ENCODE measurements around the gene RORB.
"Not testable (repeated sequence)": the region's sequence is repeated elsewhere in the genome, so short reads cannot be mapped to it uniquely, and the experiment has no call there.

The RORB gene

GRCh38 chr9:74528207-74528606 lies 31.1 kb downstream of the RORB start:
- Histone ChIP-seq H3K79me2 (ENCODE audit: control insufficient read depth, insufficient read depth, low read length) (no peaks in the 10 kb centered on the region), H3K9ac (ENCODE audit: low read length) (no peak overlapping the region), H3K79me1 (ENCODE audit: low read length) (no peaks in the 10 kb centered on the region), H4K5ac (ENCODE audit: low read length) (no peak overlapping the region), H3K27me3 (ENCODE audit: insufficient read depth, low read length, poor library complexity) (no peaks in the 10 kb centered on the region), H3K4ac (ENCODE audit: low read depth, low read length) (no peak overlapping the region), H3K4me1 (ENCODE audit: control insufficient read depth, low read depth, low read length) (peaks cover 2% of the 10 kb centered on the region), H2BK120ac (ENCODE audit: low read depth, low read length) (no peak overlapping the region), H2AK5ac (ENCODE audit: low read length) (no peak overlapping the region), H3K36me3 (ENCODE audit: control insufficient read depth, insufficient read depth, low read length) (no peaks in the 10 kb centered on the region), H3K4me3 (ENCODE audit: low read length) (no peak overlapping the region), H3K18ac (ENCODE audit: low read length) (no peak overlapping the region), H2BK15ac (replicated peaks; ENCODE audit: low read depth) (no peak overlapping the region), H4K8ac (ENCODE audit: low read depth, low read length) (no peak overlapping the region), H3K27ac (ENCODE audit: low read depth, low read length) (no peak overlapping the region), H2BK5ac (ENCODE audit: low read length) (no peak overlapping the region), H3K4me2 (ENCODE audit: low read length) (no peak overlapping the region), H3K23ac (ENCODE audit: low read length) (no peak overlapping the region), H3K56ac (ENCODE audit: low read length) (no peak overlapping the region)
- no peak for DNase-seq
- no CpG with 5 or more reads among the region's 6 CpGs for WGBS (ENCODE audit: extremely low coverage, insufficient coverage, low lambda C conversion rate)

DNA sequence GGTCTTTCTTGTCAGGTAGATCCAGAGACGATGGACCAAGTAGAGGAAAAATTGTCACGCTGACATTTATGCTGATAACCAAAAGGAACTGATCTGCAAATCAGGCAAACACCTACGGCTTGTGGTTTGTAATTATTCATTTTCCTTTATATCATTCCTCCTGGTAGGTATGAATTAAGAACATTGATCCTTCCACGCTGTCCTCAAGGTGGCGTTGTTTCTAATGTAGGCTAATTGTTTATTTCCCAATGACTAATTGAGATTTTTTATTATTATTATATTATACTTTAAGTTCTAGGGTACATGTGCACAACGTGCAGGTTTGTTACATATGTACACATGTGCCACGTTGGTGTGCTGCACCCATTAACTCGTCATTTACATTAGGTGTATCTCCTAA lies 33.3 kb downstream of the RORB start:
- not testable (repeated sequence) for H3K27ac ChIP-seq (ENCODE audit: low read depth, low read length); H3K4me1 ChIP-seq (ENCODE audit: control insufficient read depth, low read depth, low read length); H3K4me2 ChIP-seq (ENCODE audit: low read length); H2BK5ac ChIP-seq (ENCODE audit: low read length); DNase-seq; H3K9ac ChIP-seq (ENCODE audit: low read length); H2BK15ac ChIP-seq (replicated peaks; ENCODE audit: low read depth); H3K56ac ChIP-seq (ENCODE audit: low read length); H2BK120ac ChIP-seq (ENCODE audit: low read depth, low read length); H3K79me2 ChIP-seq (ENCODE audit: control insufficient read depth, insufficient read depth, low read length); H3K4me3 ChIP-seq (ENCODE audit: low read length); H4K8ac ChIP-seq (ENCODE audit: low read depth, low read length); H3K79me1 ChIP-seq (ENCODE audit: low read length); H3K18ac ChIP-seq (ENCODE audit: low read length); H3K23ac ChIP-seq (ENCODE audit: low read length); H3K4ac ChIP-seq (ENCODE audit: low read depth, low read length); H2AK5ac ChIP-seq (ENCODE audit: low read length); H3K36me3 ChIP-seq (ENCODE audit: control insufficient read depth, insufficient read depth, low read length); H3K27me3 ChIP-seq (ENCODE audit: insufficient read depth, low read length, poor library complexity); H4K5ac ChIP-seq (ENCODE audit: low read length)
- no CpG with 5 or more reads among the region's 8 CpGs for WGBS (ENCODE audit: extremely low coverage, insufficient coverage, low lambda C conversion rate)

GRCh38 chr9:74533253-74533652 lies 36.1 kb downstream of the RORB start:
- no peak overlapping the region for H3K27ac ChIP-seq (ENCODE audit: low read depth, low read length)
- no peak overlapping the region for H4K8ac ChIP-seq (ENCODE audit: low read depth, low read length)
- no peak overlapping the region for H3K23ac ChIP-seq (ENCODE audit: low read length)
- no peak overlapping the region for H2BK5ac ChIP-seq (ENCODE audit: low read length)
- no peaks in the 10 kb centered on the region for H3K4me1 ChIP-seq (ENCODE audit: control insufficient read depth, low read depth, low read length)
- no peaks in the 10 kb centered on the region for H3K27me3 ChIP-seq (ENCODE audit: insufficient read depth, low read length, poor library complexity)
- H2BK15ac ChIP-seq (replicated peaks; ENCODE audit: low read depth) = no peak overlapping the region
- no peak overlapping the region for H3K4me3 ChIP-seq (ENCODE audit: low read length)
- no peak overlapping the region for H3K18ac ChIP-seq (ENCODE audit: low read length)
- H4K5ac ChIP-seq (ENCODE audit: low read length) = no peak overlapping the region
- H3K36me3 ChIP-seq (ENCODE audit: control insufficient read depth, insufficient read depth, low read length) = no peaks in the 10 kb centered on the region
- DNase-seq = no peak
- H3K9ac ChIP-seq (ENCODE audit: low read length) = no peak overlapping the region
- WGBS (ENCODE audit: extremely low coverage, insufficient coverage, low lambda C conversion rate) = no CpG with 5 or more reads among the region's 1 CpG
- no peaks in the 10 kb centered on the region for H3K79me2 ChIP-seq (ENCODE audit: control insufficient read depth, insufficient read depth, low read length)
- no peak overlapping the region for H2AK5ac ChIP-seq (ENCODE audit: low read length)
- no peak overlapping the region for H3K56ac ChIP-seq (ENCODE audit: low read length)
- H3K79me1 ChIP-seq (ENCODE audit: low read length) = no peaks in the 10 kb centered on the region
- H2BK120ac ChIP-seq (ENCODE audit: low read depth, low read length) = no peak overlapping the region
- H3K4me2 ChIP-seq (ENCODE audit: low read length) = no peak overlapping the region
- no peak overlapping the region for H3K4ac ChIP-seq (ENCODE audit: low read depth, low read length)

- Histone ChIP-seq H3K4me3 (ENCODE audit: low read length) (no peak overlapping the region), H2BK5ac (ENCODE audit: low read length) (no peak overlapping the region), H3K36me3 (ENCODE audit: control insufficient read depth, insufficient read depth, low read length) (no peaks in the 10 kb centered on the region), H2BK15ac (replicated peaks; ENCODE audit: low read depth) (no peak overlapping the region), H3K27ac (ENCODE audit: low read depth, low read length) (no peak overlapping the region), H3K4me1 (ENCODE audit: control insufficient read depth, low read depth, low read length) (no peaks in the 10 kb centered on the region), H3K56ac (ENCODE audit: low read length) (no peak overlapping the region), H3K18ac (ENCODE audit: low read length) (no peak overlapping the region), H3K27me3 (ENCODE audit: insufficient read depth, low read length, poor library complexity) (no peaks in the 10 kb centered on the region), H2BK120ac (ENCODE audit: low read depth, low read length) (no peak overlapping the region), H4K8ac (ENCODE audit: low read depth, low read length) (no peak overlapping the region), H2AK5ac (ENCODE audit: low read length) (no peak overlapping the region), H3K4me2 (ENCODE audit: low read length) (no peak overlapping the region), H4K5ac (ENCODE audit: low read length) (no peak overlapping the region), H3K79me2 (ENCODE audit: control insufficient read depth, insufficient read depth, low read length) (no peaks in the 10 kb centered on the region), H3K4ac (ENCODE audit: low read depth, low read length) (no peak overlapping the region), H3K9ac (ENCODE audit: low read length) (no peak overlapping the region), H3K23ac (ENCODE audit: low read length) (no peak overlapping the region), H3K79me1 (ENCODE audit: low read length) (no peaks in the 10 kb centered on the region)
- DNase-seq = no peak
- no CpG with 5 or more reads among the region's 3 CpGs for WGBS (ENCODE audit: extremely low coverage, insufficient coverage, low lambda C conversion rate)
Observed at GRCh38 chr9:74534841-74535240, 37.7 kb downstream of the RORB start.

DNA sequence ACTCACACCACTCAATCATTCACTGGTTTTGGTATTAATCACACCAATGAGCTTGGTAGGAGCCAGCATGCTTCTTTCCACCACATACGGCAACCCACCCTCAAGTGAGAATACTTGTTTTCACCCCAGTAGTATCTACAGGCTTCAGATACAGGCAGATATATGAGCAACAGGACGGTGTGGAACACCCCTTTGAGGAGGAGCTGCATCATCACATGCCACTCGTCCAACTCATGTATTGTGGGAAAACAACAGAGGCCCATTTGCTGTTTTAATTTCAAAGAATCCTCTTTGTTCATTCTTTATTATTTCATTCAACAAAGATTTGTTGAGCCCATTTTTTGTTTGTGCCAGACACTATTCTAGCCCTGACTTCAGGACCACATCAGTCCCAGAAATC lies 46.0 kb downstream of the RORB start:
- no peak overlapping the region for H2BK5ac ChIP-seq (ENCODE audit: low read length)
- H3K27me3 ChIP-seq (ENCODE audit: insufficient read depth, low read length, poor library complexity) = no peaks in the 10 kb centered on the region
- no peaks in the 10 kb centered on the region for H3K36me3 ChIP-seq (ENCODE audit: control insufficient read depth, insufficient read depth, low read length)
- no peak overlapping the region for H3K23ac ChIP-seq (ENCODE audit: low read length)
- no peak overlapping the region for H2AK5ac ChIP-seq (ENCODE audit: low read length)
- no peak overlapping the region for H3K9ac ChIP-seq (ENCODE audit: low read length)
- no peak for DNase-seq
- WGBS (ENCODE audit: extremely low coverage, insufficient coverage, low lambda C conversion rate) = no CpG with 5 or more reads among the region's 3 CpGs
- H3K4ac ChIP-seq (ENCODE audit: low read depth, low read length) = no peak overlapping the region
- H3K27ac ChIP-seq (ENCODE audit: low read depth, low read length) = no peak overlapping the region
- no peak overlapping the region for H4K5ac ChIP-seq (ENCODE audit: low read length)
- no peak overlapping the region for H3K4me3 ChIP-seq (ENCODE audit: low read length)
- no peaks in the 10 kb centered on the region for H3K79me2 ChIP-seq (ENCODE audit: control insufficient read depth, insufficient read depth, low read length)
- H4K8ac ChIP-seq (ENCODE audit: low read depth, low read length) = no peak overlapping the region
- H2BK120ac ChIP-seq (ENCODE audit: low read depth, low read length) = no peak overlapping the region
- no peaks in the 10 kb centered on the region for H3K79me1 ChIP-seq (ENCODE audit: low read length)
- no peak overlapping the region for H3K56ac ChIP-seq (ENCODE audit: low read length)
- no peak overlapping the region for H3K4me2 ChIP-seq (ENCODE audit: low read length)
- H3K18ac ChIP-seq (ENCODE audit: low read length) = no peak overlapping the region
- no peaks in the 10 kb centered on the region for H3K4me1 ChIP-seq (ENCODE audit: control insufficient read depth, low read depth, low read length)
- H2BK15ac ChIP-seq (replicated peaks; ENCODE audit: low read depth) = no peak overlapping the region

- H4K5ac ChIP-seq (ENCODE audit: low read length) = no peak overlapping the region
- H3K27ac ChIP-seq (ENCODE audit: low read depth, low read length) = no peak overlapping the region
- no peak overlapping the region for H3K4me2 ChIP-seq (ENCODE audit: low read length)
- H3K36me3 ChIP-seq (ENCODE audit: control insufficient read depth, insufficient read depth, low read length) = no peaks in the 10 kb centered on the region
- H3K79me2 ChIP-seq (ENCODE audit: control insufficient read depth, insufficient read depth, low read length) = no peaks in the 10 kb centered on the region
- no peak for DNase-seq
- H2AK5ac ChIP-seq (ENCODE audit: low read length) = no peak overlapping the region
- no peak overlapping the region for H3K56ac ChIP-seq (ENCODE audit: low read length)
- H3K4ac ChIP-seq (ENCODE audit: low read depth, low read length) = no peak overlapping the region
- H2BK5ac ChIP-seq (ENCODE audit: low read length) = no peak overlapping the region
- H3K4me1 ChIP-seq (ENCODE audit: control insufficient read depth, low read depth, low read length) = peaks cover under 1% of the 10 kb centered on the region
- no peak overlapping the region for H2BK15ac ChIP-seq (replicated peaks; ENCODE audit: low read depth)
- no peak overlapping the region for H4K8ac ChIP-seq (ENCODE audit: low read depth, low read length)
- WGBS (ENCODE audit: extremely low coverage, insufficient coverage, low lambda C conversion rate) = no CpG with 5 or more reads among the region's 5 CpGs
- no peaks in the 10 kb centered on the region for H3K79me1 ChIP-seq (ENCODE audit: low read length)
- H2BK120ac ChIP-seq (ENCODE audit: low read depth, low read length) = no peak overlapping the region
- no peak overlapping the region for H3K18ac ChIP-seq (ENCODE audit: low read length)
- H3K9ac ChIP-seq (ENCODE audit: low read length) = no peak overlapping the region
- H3K23ac ChIP-seq (ENCODE audit: low read length) = no peak overlapping the region
- no peak overlapping the region for H3K4me3 ChIP-seq (ENCODE audit: low read length)
- no peaks in the 10 kb centered on the region for H3K27me3 ChIP-seq (ENCODE audit: insufficient read depth, low read length, poor library complexity)
Observed at GRCh38 chr9:74551266-74551665, 54.1 kb downstream of the RORB start.
